ENCODE measurements around the gene ABCG4.

GRCh38 chr11:119166368-119167076, 17.7 kb downstream of the ABCG4 start:
- no peak for TF ChIP-seq CTCF (IDR thresholded peaks at IDR 0.05)
- TF ChIP-seq POLR2A (IDR thresholded peaks at IDR 0.05): no peak
- no peak for TF ChIP-seq EP300 (IDR thresholded peaks at IDR 0.05)
- TF ChIP-seq POLR2AphosphoS5 (IDR thresholded peaks at IDR 0.05): no peak
